ENCODE measurements around the gene AGPAT1. TPM values are rescaled to one million over a fixed set of nuclear protein-coding genes. Genes with fewer than 3 reads are reported as not detected.
"Not testable (repeated sequence)": the region's sequence is repeated elsewhere in the genome, so short reads cannot be mapped to it uniquely, and the experiment has no call there.

Gene AGPAT1
- total and polyA plus RNA-seq, 2 experiments from 2014 or later = 69.6 to 128 TPM

DNA sequence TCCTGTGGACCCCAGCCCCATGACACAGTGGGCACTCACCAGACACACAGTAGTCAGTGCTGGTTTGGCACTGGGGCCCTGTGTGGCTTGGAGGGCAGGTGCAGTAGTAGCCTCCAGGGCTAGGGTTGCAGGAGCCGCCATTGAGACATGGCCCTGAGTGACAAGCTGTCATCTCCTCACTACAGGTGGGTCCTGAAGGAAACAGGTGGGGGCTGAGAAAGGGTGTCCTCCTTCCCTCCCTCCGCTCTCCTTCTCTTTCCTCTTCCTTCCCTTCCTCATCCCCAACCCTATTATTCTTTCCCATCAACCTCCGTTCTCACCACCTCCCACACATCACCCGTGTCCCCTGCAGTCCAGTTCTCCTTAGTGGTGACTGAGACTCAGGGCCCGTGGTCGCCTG lies 37.8 kb upstream of the AGPAT1 start:
- no peaks in the 10 kb centered on the region for H3K4me1 ChIP-seq (ENCODE audit: low read depth)
- H3K4me3 ChIP-seq = no peak overlapping the region
- no peaks in the 10 kb centered on the region for H3K27me3 ChIP-seq
- no peaks in the 10 kb centered on the region for H3K36me3 ChIP-seq
- no peak for DNase-seq (ENCODE audit: low read depth in 1 of 2, low spot score in 1 of 2)
- no peaks in the 10 kb centered on the region for H3K9me3 ChIP-seq (ENCODE audit: low read depth)
- TF ChIP-seq, protein P1, sequence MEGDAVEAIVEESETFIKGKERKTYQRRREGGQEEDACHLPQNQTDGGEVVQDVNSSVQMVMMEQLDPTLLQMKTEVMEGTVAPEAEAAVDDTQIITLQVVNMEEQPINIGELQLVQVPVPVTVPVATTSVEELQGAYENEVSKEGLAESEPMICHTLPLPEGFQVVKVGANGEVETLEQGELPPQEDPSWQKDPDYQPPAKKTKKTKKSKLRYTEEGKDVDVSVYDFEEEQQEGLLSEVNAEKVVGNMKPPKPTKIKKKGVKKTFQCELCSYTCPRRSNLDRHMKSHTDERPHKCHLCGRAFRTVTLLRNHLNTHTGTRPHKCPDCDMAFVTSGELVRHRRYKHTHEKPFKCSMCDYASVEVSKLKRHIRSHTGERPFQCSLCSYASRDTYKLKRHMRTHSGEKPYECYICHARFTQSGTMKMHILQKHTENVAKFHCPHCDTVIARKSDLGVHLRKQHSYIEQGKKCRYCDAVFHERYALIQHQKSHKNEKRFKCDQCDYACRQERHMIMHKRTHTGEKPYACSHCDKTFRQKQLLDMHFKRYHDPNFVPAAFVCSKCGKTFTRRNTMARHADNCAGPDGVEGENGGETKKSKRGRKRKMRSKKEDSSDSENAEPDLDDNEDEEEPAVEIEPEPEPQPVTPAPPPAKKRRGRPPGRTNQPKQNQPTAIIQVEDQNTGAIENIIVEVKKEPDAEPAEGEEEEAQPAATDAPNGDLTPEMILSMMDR (IDR thresholded peaks at IDR 0.05; ENCODE audit: low read depth, low read length) = no peak
- H3K27ac ChIP-seq = no peak overlapping the region

DNA sequence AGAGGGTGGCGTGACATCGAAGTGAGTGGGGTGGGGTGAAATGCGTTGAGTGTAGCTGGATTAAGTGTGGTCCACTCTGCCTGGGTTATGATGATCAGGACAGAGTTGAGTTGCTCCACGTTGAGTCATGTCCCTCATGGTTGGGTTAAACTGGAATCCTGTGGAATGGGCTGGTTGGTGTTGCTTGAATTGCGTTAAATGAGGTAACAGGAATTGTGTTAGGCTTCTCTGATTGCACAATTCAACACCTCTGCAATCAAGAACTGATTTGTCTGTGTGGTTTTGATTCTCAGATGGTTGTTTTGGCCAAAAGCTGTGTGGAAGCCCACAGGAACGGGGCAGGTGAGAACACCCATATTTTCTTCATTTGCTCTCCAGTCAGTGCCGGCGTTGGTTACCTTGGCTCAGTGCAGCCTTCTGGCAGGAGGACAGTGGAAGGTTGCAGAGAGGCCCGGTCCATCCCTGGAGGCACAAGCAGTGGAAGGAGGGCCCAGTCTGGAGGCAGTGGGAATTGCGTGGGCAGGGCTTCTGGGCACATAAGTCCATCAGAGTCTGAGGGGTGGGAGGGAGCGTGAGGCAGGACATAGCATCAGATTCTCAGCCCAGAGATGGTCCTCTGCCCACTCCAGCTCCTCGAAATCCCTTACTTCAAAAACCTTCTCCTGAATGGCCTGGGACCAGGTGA lies 36.3 kb upstream of the AGPAT1 start:
- Histone ChIP-seq H3K27me3 (no peaks in the 10 kb centered on the region), H3K9me3 (ENCODE audit: low read depth) (no peaks in the 10 kb centered on the region), H3K4me1 (ENCODE audit: low read depth) (no peaks in the 10 kb centered on the region), H3K36me3 (no peaks in the 10 kb centered on the region), H3K4me3 (no peak overlapping the region), H3K27ac (no peak overlapping the region)
- DNase-seq (ENCODE audit: low read depth in 1 of 2, low spot score in 1 of 2) = no peak
- TF ChIP-seq, protein P1 (IDR thresholded peaks at IDR 0.05; ENCODE audit: low read depth, low read length) = no peak

DNA sequence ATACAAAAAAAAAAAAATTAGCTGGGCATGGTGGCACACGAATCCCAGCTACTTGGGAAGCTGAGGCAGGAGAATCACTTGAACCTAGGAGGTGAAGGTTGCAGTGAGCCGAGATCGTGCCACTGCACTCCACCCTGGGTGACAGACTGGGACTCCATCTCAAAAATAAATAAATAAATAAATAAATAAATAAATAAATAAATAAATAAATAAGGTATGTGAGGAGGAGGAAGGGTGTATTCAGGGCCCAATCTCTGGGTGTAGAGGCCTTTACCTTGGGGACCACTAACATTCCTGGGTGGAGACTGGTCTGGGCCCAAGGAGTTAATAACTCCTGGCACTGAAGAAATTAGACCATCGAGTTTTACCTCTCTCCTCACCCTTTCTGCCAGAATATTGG lies 35.5 kb upstream of the AGPAT1 start:
- H3K36me3 ChIP-seq; H3K4me1 ChIP-seq (ENCODE audit: low read depth); H3K27me3 ChIP-seq; H3K27ac ChIP-seq; H3K4me3 ChIP-seq; DNase-seq (ENCODE audit: low read depth in 1 of 2, low spot score in 1 of 2); H3K9me3 ChIP-seq (ENCODE audit: low read depth): not testable (repeated sequence)

DNA sequence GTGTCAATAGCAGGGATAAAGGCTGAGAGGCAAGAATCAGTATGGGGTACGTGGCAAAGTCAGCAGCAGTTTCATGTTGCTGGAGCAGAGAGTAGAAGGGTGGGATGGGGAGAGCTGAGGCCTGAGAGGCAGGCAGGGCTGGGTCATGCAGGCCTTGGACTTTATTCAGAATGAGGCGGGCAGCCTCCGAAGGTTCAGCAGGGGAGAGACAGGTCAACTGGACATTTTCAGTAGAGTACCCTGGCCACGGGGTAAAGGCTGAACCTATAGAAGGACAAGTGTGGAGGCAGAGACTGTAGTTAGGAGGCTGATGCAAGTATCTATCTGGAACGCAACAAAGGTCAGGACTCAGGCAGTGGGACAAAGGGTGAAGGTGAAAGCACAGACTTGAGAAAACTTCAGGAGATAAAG lies 34.3 kb upstream of the AGPAT1 start:
- H3K9me3 ChIP-seq (ENCODE audit: low read depth) = no peaks in the 10 kb centered on the region
- no peaks in the 10 kb centered on the region for H3K4me1 ChIP-seq (ENCODE audit: low read depth)
- no peak for DNase-seq (ENCODE audit: low read depth in 1 of 2, low spot score in 1 of 2)
- TF ChIP-seq, protein P1 (IDR thresholded peaks at IDR 0.05; ENCODE audit: low read depth, low read length) = no peak
- no peaks in the 10 kb centered on the region for H3K36me3 ChIP-seq
- H3K27ac ChIP-seq = no peak overlapping the region
- no peaks in the 10 kb centered on the region for H3K27me3 ChIP-seq
- no peak overlapping the region for H3K4me3 ChIP-seq

- H3K9me3 ChIP-seq (ENCODE audit: low read depth) = no peaks in the 10 kb centered on the region
- TF ChIP-seq, protein P1 (IDR thresholded peaks at IDR 0.05; ENCODE audit: low read depth, low read length) = no peak
- H3K4me1 ChIP-seq (ENCODE audit: low read depth) = no peaks in the 10 kb centered on the region
- no peak overlapping the region for H3K4me3 ChIP-seq
- H3K27me3 ChIP-seq = no peaks in the 10 kb centered on the region
- H3K36me3 ChIP-seq = no peaks in the 10 kb centered on the region
- DNase-seq (ENCODE audit: low read depth in 1 of 2, low spot score in 1 of 2) = no peak
- H3K27ac ChIP-seq = no peak overlapping the region
These were observed 33.1 kb upstream of the AGPAT1 start for GRCh38 chr6:32208996-32209395.

DNA sequence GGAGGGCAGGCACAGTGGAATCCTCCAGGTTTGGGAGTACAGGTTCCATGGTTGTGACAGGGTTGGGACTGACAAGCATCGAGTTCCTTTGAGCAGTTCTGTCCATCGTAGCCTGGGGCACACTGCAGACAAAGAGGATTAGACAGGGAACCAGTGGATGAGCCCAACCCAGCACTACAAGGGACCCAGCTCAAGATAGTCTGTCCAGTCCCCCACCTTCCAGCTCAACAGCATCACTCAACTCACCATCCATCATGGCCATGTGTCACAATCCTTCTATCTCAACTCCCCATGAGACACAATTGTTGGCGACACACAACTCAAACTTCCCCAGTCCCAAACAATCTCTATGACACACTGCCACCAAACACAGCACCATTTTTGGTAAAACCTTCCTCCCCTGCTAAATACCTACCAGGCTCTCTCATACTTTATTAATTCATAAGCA lies 28.4 kb upstream of the AGPAT1 start:
- no peaks in the 10 kb centered on the region for H3K27me3 ChIP-seq
- H3K27ac ChIP-seq = no peak overlapping the region
- H3K4me3 ChIP-seq = no peak overlapping the region
- H3K36me3 ChIP-seq = no peaks in the 10 kb centered on the region
- H3K9me3 ChIP-seq (ENCODE audit: low read depth) = no peaks in the 10 kb centered on the region
- TF ChIP-seq, protein P1 (IDR thresholded peaks at IDR 0.05; ENCODE audit: low read depth, low read length) = no peak
- no peak for DNase-seq (ENCODE audit: low read depth in 1 of 2, low spot score in 1 of 2)
- no peaks in the 10 kb centered on the region for H3K4me1 ChIP-seq (ENCODE audit: low read depth)

Measured in cardiac muscle cell (in vitro differentiated cells and primary cell).